Stimulated activated CD4-positive, alpha-beta T cell treated with anti-CD3 and anti-CD28 coated beads, Interleukin-1b, Interleukin-23, amount 100 ng/mL, for 1 hour (primary cell): ENCODE measurements around the gene SUGP2.

Experiments used
- DNase-seq, 2 donors: peaks; one replicate each; pipeline ENCODE4 v3.0.0-alpha.2; 2020; ENCODE audit warnings: low read depth in 2 of 2

SUGP2 gene

GRCh38 chr19:19059018-19059836, 25.9 kb upstream of the SUGP2 start:
- DNase-seq, result no peak

DNA sequence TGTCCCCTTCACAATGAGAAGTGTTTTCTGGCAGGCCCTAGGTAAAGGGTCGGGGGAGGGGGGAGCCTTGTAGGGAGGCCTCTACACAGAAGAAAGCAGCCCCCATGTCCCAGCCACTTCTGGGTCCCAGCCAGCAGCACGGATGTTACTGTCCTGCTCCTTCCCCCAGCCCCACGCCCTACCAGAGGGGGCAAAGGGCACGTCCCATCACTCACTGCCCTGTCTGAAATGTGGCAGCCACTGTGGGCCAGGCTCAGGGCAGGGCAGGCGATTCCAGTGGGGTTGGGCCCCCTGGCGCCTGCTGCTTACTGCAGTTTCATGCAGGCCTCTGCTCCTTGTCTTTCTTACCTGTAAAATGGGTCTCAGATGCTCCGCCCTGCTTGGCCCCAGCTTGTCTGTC, 24.4 kb upstream of the SUGP2 start:
- no peak for DNase-seq

GRCh38 chr19:19057317-19057716, 24.0 kb upstream of the SUGP2 start:
- DNase-seq, result no peak

- no peak for DNase-seq
These were observed 23.4 kb upstream of the SUGP2 start for GRCh38 chr19:19056636-19057275.

- DNase-seq, result no peak
These were observed 22.4 kb upstream of the SUGP2 start for GRCh38 chr19:19055701-19056100.

- no peak for DNase-seq
These were observed 21.7 kb upstream of the SUGP2 start for GRCh38 chr19:19054939-19055440.

GRCh38 chr19:19054315-19054938, 21.1 kb upstream of the SUGP2 start:
- DNase-seq, result no peak

DNA sequence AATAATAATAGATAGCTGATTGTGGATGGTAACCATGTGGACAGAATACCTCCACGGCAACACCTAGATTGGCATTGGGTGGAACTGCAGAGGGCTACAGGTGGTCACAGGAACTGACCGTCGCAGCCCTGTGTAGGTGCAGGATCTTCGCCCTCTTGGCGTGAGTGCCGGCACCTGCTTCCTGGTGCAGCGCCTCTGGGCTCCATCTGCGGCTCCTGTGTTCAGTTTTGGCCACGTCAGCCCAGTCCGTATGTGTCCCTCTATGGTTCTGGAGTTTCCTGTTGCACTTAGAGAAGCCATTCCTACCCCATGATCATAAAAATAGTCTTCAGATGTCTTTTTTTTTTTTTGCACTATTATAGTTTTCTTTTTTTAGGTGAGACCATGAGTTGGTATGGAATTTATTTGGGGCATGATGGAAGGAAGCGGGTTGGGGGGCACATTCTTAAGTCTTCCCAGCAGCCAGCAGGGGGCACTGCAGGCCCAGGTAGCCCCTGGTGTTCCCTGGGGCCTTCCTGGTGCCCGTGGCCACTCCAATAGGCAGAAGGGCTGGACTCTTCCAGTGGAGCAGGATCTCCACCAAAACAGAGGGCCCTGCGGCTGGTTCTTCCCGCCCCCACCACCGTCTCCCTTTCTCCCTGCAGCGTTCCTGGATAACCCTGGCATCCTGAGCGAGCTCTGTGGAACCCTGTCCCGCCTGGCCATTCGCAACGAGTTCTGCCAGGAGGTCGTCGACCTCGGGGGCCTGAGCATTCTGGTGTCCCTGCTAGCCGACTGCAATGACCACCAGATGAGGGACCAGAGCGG, 20.4 kb upstream of the SUGP2 start:
- peak in 1 of 2 donors; percentile 34 for DNase-seq

DNA sequence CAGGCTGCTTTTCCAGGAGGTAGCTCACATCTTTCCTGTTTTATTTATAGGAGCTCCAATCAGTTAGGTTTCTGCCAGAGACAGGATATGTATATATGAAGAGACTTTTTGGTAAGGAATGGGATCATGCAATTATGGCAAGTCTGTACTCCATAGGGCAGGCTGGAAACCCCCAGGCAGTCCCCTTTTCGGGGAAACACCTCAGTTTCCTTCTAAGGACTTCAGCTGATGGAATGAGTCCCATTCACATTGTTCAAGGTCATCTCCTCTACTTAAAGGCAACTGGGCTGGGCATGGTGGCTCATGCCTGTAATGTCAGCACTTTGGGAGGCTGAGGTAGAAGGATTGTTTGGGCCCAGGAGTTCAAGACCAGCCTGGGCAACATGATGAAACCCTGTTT, 19.6 kb upstream of the SUGP2 start:
- no peak for DNase-seq

- no peak for DNase-seq
These were observed 18.3 kb upstream of the SUGP2 start for GRCh38 chr19:19051478-19052213.

DNA sequence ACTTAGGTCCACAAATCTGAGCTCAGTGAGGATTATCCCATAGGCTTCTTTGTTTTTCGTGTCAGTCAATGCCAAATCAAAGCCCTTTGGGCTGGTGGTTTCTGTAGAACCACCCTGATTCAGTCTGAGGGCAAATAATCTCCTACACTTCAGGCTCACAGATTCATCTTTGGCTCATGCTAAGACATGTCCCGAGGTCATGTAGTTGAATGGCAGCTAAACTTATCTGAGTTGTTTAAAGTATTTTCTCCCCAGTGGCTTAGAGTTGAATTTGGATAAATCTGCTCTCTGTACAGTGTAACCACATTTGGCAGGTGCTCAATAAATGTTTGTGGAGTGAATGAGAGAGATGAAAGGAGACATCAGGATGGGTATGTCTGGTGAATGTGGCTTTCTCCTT, 17.4 kb upstream of the SUGP2 start:
- no peak for DNase-seq

DNA sequence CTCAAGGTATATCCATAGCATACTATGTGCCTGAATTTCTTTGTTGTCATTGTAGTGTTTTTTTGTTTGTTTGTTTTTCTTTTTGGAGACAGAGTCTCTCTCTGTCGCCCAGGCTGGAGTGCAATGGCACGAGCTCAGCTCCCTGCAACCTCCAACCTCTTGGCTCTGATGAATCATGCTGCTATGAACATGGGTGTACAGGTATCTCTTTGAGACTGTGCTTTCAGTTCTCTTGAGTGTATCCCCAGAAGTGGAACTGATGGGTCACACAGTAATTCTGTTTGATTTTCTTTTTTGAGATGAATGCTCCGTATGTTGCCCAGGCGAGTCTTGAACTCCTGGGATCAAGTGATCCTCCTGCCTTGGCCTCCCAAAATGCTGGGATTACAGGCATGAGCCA, 16.8 kb upstream of the SUGP2 start:
- DNase-seq, result no peak

DNA sequence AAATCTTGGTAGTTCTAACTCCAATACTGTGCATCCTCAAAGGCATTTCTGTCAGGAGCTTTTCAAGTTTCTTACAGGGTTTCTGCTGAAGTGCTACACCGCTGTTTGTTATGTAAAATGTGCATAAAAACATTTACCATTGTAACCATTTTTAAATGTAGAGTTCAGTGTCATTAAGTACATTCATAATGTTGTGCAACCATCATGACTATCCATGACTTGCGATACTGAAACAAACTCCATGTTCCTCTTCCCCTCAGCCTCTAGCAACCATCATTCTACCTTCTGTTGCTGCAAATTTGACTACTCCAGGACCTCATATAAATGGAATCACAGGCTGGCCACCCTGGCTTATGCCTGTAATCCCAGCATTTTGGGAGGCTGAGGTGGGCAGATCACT, 16.1 kb upstream of the SUGP2 start:
- no peak for DNase-seq

- DNase-seq, result no peak
These were observed 10.6 kb upstream of the SUGP2 start for GRCh38 chr19:19043881-19044280.

GRCh38 chr19:19043481-19043880, 10.2 kb upstream of the SUGP2 start:
- no peak for DNase-seq

- DNase-seq, result no peak
These were observed 9.5 kb upstream of the SUGP2 start for GRCh38 chr19:19042732-19043280.

DNA sequence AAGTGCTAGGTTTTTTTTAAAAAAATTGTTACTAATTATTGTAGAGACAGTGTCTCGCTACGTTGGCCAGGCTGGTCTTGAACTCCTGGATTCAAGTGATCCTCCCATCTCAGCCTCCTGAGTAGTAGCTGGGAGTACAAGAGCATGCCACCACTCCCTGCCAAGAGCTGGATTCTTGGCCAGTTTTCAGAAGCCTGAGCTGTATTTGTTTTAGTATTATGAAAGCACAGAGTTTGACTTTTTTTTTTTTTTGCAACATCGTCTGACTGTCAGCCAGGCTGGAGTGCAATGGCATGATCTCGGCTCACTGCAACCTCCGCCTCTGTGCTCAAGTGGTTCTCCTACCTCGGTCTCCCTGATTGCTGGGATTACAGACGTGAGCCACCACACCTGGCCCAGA, 7.1 kb upstream of the SUGP2 start:
- no peak for DNase-seq

GRCh38 chr19:19039901-19040300, 6.6 kb upstream of the SUGP2 start:
- DNase-seq, result no peak

GRCh38 chr19:19034204-19034624, 897 bp upstream of the SUGP2 start:
- peak; percentile 23 to 51 for DNase-seq

DNA sequence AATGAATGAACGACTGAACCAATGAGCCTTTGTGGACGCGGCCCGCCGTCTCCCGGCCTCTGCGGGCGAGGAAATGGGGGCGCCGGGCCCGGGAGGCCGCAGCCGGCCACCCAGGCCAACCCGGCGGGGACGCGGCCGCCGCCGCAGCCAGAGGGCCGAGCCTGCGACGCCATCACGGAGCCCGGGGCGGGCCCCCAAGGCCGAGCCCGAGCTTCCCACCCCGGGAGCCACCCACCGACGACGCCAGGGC, 216 bp downstream of the SUGP2 start:
- no peak for DNase-seq
